Fibroblast of mammary gland (primary cell): ENCODE measurements around the gene MYOG.

Source experiments
- DNase-seq: peaks from one replicate; pipeline ENCODE4 v3.0.0-alpha.2; 2010; ENCODE audit warnings: low read depth
- H3K4me3 ChIP-seq: 2 replicates; pipeline ENCODE4 v1.5.1; 2011; ENCODE audit warnings: low read depth, mild to moderate bottlenecking, low read length, moderate library complexity; ENCODE audit not compliant: control insufficient read depth
- CTCF ChIP-seq: conservative IDR thresholded peaks from 2 replicates; pipeline ENCODE4 v1.5.1; 2011; ENCODE audit warnings: low read depth, low read length, inconsistent platforms; ENCODE audit not compliant: control insufficient read depth, insufficient read depth

The MYOG gene

GRCh38 chr1:203089651-203090045 is 3.8 kb upstream of the MYOG start:
- TF ChIP-seq CTCF, result no peak
- no peak overlapping the region for H3K4me3 ChIP-seq
- no peak for DNase-seq

- DNase-seq, result no peak
- no peak for TF ChIP-seq CTCF
- no peak overlapping the region for H3K4me3 ChIP-seq
Measured at GRCh38 chr1:203089001-203089650, 3.3 kb upstream of the MYOG start.

- no peak for DNase-seq
- no peak for TF ChIP-seq CTCF
- no peak overlapping the region for H3K4me3 ChIP-seq
Measured at GRCh38 chr1:203088441-203088840, 2.6 kb upstream of the MYOG start.

GRCh38 chr1:203086992-203087763 is 1.4 kb upstream of the MYOG start:
- DNase-seq, result no peak
- no peak overlapping the region for H3K4me3 ChIP-seq
- TF ChIP-seq CTCF, result no peak

- TF ChIP-seq CTCF, result peak; percentile 51
- no peak for DNase-seq
- H3K4me3 ChIP-seq, result no peak overlapping the region
Measured at GRCh38 chr1:203084588-203085527, 954 bp downstream of the MYOG start.

GRCh38 chr1:203083463-203083921 is 2.3 kb downstream of the MYOG start:
- no peak for TF ChIP-seq CTCF
- DNase-seq, result no peak
- no peak overlapping the region for H3K4me3 ChIP-seq
